HL-60/S4 treated with phorbol 12-myristate 13-acetate at 8.2 ng/mL for 4 days and 3 days (cell line): Measurements from ENCODE around the gene AKT3.
"Not testable (repeated sequence)": the region's sequence is repeated elsewhere in the genome, so short reads cannot be mapped to it uniquely, and the experiment has no call there.

Experiments
- in situ Hi-C: fragments of 300-500 bp; cut with MboI; formaldehyde crosslinking; loops from 2 replicates; pipeline ENCODE4 v1.15.0; 2022; ENCODE audit warnings: low sequenced_read_pairs

Gene AKT3

GRCh38 chr1:243850202-243850451 lies at the start of gene AKT3:
AKT3 (minus strand) TSS chr1:243850243; CDS start chr1:243843170, 7,073 bp downstream.
- in situ Hi-C loops = no loop called here

DNA sequence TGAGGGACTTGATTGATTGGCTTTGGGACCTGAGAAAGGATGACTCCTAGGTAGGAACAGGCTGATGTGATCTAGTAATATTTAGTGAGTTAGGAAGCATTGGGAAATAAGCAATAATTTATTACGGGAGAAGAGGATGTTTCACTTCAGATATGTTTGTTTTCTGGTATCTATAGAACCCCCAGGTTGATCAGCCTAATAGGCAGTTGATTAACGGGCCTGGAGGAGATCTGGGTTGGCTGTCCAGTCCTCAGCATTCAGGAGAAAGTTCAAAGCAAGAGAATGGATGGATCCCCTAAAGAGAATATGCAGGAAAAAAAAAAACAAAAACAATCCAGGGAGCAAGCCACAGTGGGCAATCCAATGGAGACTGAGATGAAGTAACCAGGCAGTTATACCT lies 48.2 kb upstream of the AKT3 start:
- in situ Hi-C loops = no loop called here

DNA sequence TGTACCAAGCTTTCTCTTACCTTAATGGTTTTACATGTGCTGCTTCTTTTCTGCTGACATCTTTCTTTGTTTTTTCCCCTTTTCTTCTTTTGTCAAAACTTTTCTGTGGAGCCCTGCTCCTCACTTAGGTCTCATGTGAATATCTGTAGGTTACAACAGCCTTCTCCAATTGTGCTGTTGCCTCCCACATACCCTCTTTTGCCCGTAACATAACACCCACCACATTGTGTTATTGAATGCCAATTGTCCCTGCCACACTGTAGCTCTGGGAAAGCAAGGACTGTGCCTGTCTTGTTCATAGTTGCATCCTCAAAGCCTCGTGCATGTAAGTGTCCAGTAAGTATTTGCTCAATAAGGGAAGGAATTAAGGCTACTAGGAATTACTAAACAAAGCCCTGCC lies 46.3 kb upstream of the AKT3 start:
- in situ Hi-C loops = no loop called here

GRCh38 chr1:243892456-243892855 lies 42.4 kb upstream of the AKT3 start:
- in situ Hi-C loops = no loop called here

- in situ Hi-C loops = no loop called here
Observed at GRCh38 chr1:243890576-243890975, 40.5 kb upstream of the AKT3 start.

DNA sequence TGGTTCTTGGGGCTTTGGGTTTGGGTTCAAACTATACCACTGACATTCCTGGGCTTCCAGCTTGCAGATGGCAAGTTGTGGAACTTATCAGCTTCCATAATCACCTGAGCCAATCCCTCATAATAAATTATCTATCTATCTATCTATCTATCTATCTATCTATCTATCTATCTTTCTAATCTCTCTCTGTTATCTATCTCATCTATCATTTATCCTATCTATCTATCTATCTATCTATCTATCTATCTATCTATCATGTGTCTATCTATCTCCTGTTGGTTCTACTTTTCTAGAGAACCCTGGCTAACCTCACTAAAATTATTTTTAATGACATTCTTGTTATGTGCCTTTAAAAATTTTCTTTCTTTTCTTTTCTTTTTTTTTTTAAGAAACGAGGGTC lies 35.8 kb upstream of the AKT3 start:
- in situ Hi-C loops = no loop called here

DNA sequence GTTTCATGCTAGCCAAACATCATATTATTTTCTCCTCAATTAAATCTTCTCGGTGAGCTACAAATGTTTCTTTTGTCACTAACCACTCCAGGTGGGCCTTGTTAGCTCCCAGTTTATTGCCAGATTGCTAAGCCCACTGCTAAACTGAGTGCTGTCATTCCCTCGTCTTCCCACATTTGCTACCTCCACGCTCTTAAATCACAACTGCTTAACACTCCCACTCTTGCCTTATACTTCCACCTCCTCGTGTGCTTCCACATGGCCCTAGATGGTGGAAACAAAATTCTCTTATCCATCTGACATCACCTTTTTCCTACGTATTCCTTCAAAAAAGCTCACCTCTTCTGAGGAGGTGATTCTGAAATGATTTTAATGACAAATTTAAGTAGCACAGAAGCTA lies 34.6 kb upstream of the AKT3 start:
- in situ Hi-C loops = no loop called here

DNA sequence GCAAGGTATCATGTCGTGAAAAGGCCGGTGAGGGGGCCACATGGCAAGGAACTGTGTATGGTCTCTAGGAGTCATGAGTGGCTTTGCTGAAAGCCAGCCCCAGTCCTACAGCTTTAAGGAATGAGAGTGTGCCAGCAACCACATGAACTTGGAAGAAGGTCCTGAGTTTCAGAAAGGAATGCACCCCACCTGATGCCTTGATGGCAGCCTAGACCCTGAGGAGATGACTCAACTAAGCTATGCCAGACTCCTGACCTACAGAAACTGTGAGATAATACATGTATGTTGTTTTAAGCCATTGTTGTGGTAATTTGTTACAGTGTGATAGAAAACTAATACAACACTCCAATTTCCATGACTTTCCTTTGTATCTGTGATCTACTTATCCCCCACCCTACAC lies 33.5 kb upstream of the AKT3 start:
- in situ Hi-C loops = no loop called here

DNA sequence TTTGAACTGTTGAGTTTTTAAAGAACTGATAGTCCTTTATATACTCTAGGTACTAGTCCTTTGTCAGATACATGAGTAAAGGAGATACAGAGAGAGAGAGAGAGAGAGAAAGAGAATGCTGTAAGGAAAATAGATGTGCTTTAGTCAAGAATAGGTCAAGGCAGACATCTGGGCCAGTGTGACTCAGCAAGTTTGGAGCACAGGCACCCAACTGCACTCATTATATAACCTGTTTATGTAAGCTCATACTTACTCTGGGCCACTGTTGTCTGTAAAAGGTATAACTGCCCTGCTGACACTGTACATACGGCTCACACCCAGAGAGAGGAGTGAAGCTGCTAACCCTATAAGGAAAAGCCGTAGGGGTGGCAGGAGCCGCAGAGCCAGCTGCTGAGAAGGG lies 32.2 kb upstream of the AKT3 start:
- in situ Hi-C loops = no loop called here

- in situ Hi-C loops = not testable (repeated sequence)
Observed at GRCh38 chr1:243877058-243877457, 27.0 kb upstream of the AKT3 start.

GRCh38 chr1:243855616-243856318 lies 5.7 kb upstream of the AKT3 start:
- in situ Hi-C loops = no loop called here

GRCh38 chr1:243851765-243852164 lies 1.7 kb upstream of the AKT3 start:
- in situ Hi-C loops = no loop called here

- in situ Hi-C loops = no loop called here
Observed at GRCh38 chr1:243851257-243851756, 1.3 kb upstream of the AKT3 start.

DNA sequence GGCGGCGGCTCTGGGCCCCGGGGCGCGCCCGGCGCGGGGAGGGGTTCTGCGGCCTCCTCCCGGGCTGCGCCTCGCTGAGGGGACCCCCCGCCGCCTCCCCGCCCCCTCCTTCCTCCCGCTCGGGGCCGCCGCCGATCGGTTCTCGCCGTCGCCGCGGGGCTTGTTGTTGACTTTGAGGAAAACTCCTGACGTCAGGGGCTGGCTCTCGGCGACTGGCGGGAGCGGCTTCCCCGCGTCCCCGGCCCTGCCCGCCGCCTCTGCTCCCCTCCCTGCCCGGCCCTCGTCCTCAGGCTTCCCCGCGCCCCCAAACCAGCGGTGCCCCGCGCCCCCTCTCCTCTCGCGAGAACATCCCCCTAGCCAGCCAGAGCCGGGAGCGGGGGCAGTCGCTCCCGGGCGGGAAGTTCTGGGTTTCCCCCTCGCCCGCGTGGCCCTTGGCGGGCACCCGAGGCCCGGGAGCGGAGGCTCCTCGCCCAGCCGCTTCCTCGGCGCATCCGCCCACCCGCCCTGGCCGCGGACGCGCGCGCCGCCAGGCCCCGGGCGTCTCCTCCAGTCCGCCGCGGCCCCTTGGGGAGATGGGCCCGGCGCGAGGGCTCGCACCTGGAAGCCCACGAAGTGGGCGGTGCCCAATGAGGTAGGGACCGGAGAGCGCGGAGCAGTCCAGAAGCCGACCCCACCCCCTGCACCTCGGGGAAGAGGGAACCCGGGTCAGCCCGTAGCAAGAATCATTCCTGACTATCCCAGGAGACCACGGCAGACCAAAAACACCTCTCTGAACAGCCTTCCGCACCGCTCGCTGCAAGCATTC lies 611 bp upstream of the AKT3 start:
- in situ Hi-C loops = no loop called here

- in situ Hi-C loops = no loop called here
Observed at GRCh38 chr1:243849421-243850201, 432 bp downstream of the AKT3 start.

GRCh38 chr1:243848858-243849420 lies 1.1 kb downstream of the AKT3 start:
- in situ Hi-C loops = no loop called here

DNA sequence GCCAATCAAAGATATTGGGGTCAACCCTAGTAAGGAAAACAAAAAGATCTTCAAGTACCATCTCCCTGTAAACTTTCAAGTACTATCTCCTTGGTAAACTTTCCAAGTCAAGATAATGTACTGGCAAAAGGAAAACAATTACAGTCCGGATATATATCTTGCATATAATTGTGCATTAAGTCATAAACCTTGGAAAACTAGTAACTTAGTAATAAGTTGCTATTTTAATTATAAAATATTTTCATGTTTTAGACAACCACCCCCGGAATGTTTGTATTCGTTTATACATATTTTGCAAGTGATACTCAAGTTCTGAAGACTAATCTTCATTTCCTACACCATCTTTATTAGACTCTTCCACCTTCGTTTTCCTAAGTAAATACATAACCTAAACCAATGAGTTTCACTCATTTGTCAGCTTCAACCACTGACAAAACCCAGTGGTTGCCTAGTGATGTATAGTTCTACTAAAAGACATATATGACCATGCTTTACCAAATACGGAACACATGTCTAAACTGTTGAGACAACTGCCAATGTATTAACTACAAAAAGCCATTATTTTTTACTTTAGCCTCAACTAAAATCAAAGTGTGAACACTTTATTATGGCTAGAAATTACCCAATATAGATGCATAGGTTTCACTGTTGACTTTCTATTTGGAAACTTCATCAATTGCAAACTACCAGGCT lies 1.7 kb downstream of the AKT3 start:
- in situ Hi-C loops = no loop called here

GRCh38 chr1:243846761-243847160 lies 3.3 kb downstream of the AKT3 start:
- in situ Hi-C loops = no loop called here

DNA sequence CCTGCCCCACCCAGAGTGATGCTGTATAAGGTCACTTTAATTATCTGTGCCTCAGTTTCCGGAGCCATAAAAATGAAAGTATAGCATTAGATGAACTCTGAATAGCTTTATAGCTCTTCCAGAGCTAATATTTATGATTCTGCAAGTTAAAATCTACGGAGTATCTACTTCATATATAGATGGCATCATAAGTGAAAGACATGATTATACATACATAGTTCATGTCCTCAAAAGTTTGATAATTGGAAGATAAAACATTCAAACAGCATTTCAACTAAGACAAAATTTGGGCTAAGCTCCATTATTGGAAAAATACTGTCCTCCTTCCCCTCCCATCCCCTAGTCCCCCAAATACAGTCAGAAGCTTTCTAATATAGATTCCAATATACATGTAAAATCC lies 4.2 kb downstream of the AKT3 start:
- in situ Hi-C loops = no loop called here

DNA sequence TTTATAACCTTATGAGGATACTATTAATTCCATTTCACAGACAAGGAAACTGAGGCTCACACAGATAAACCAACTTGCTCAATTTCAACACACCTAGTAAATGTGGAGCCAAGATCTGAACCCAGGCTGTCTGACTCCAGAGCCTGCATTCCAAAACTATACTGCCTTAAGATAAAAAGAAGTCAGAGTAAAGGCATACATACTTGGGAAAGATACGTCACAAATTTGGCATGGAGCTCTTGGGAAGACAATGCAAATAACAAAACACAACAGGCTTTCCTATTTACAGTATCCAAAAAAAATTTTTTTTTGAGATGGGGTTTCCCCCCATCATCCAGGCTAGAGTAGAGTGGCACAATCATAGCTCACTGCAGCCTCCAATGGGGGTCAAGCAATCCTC lies 5.9 kb downstream of the AKT3 start:
- in situ Hi-C loops = no loop called here

DNA sequence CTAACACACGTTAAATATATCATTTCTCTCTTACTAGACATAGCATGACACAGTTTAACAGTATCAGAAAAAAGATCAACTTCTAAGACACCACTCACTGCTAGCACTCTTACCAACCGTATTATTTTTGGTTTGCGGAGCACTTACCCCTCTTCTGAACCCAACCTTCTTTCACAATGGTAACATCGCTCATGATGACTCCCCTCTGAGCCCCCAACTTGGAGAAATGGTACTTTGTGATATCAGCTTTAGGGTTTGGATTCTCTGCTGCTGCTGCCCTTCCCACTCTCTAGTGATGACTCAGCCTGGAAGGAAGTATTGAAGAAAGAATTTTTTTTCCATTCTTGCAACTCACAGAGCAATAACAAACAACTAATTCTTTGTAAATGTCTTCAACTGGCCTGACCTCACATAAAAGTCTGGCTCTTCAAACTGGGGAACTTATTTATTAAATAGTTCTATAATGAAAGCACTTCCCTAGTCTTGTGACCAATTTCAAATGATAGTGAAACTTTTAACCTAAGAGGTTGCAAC lies 7.0 kb downstream of the AKT3 start:
- in situ Hi-C loops = no loop called here
